Transverse colon (tissue), 3 donors: ENCODE measurements around the gene GNRH2.

Experiments used
- POLR2A ChIP-seq: fragments of 450-650 bp; IDR thresholded peaks from one replicate; pipeline ENCODE4 v1.6.1; 2016; ENCODE audit warnings: antibody characterized with exemption, mild to moderate bottlenecking, moderate library complexity
- TF ChIP-seq, protein P1 (sequence below), 5 experiments: fragments of 200-600 bp in 3 of 5; fragments of 450-650 bp in 2 of 5; sonication (generic) in 3 of 5; IDR thresholded peaks; 1 replicate in 2 of 5; 2 replicates in 3 of 5; pipeline ENCODE4 v1.5.1; 2016 to 2017; ENCODE audit warnings: antibody characterized with exemption in 5 of 5, inconsistent platforms in 3 of 5, mild to moderate bottlenecking in 2 of 5, moderate library complexity in 1 of 5

DNA sequence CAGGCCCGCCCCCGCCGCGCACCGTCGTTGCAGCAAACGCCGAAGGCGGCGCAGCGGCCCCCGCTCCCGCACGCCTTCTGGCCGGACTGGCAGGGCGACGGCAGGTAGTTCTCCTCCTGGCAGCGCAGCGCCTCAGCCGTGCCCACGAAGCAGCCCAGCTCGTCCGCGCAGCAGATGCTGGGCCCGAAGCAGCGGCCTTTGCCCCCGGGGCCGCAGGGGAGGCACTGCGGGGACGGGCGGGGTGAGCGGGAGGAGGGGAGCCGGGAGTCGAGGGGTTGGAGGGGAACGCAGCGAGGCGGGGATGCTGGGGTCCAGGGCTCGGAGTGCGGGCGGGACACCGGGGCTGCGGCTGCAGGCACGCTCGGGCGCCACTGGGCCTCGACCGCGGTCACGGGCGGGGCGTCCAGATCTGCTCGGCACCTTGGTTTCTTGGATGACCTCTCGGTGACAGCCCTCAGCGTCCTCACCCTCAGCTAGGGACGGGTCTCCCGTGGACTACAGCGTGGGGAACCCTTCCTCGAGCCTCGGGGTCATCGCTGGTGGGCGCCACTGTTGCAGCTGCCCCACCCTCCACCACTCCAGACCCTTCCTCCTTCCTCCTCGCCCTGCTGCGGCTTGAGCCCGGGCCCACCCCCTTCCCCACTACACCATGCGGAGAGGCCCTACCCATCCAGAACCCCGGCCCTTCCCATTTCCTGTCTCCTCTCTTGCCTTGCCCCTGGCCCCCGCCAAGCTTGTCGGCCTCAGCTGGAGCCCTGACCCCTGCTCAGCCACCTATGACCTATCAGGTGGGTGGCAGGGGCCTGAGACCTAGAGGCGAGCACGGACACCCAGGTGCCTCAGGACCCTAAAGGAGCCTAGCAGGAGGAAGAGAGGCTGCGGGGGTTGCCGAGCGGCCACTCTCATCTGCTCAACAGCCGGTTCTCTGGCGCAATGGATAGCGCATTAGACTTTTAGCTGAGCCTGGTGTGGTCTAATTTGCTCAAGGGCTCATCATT lies 39.8 kb downstream of the GNRH2 start:
- TF ChIP-seq, protein P1, sequence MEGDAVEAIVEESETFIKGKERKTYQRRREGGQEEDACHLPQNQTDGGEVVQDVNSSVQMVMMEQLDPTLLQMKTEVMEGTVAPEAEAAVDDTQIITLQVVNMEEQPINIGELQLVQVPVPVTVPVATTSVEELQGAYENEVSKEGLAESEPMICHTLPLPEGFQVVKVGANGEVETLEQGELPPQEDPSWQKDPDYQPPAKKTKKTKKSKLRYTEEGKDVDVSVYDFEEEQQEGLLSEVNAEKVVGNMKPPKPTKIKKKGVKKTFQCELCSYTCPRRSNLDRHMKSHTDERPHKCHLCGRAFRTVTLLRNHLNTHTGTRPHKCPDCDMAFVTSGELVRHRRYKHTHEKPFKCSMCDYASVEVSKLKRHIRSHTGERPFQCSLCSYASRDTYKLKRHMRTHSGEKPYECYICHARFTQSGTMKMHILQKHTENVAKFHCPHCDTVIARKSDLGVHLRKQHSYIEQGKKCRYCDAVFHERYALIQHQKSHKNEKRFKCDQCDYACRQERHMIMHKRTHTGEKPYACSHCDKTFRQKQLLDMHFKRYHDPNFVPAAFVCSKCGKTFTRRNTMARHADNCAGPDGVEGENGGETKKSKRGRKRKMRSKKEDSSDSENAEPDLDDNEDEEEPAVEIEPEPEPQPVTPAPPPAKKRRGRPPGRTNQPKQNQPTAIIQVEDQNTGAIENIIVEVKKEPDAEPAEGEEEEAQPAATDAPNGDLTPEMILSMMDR (IDR thresholded peaks at IDR 0.05), result no peak
- TF ChIP-seq POLR2A, result no peak
